HG03039 (cell line): Measurements from ENCODE around the gene FAM111B.
"Not testable (repeated sequence)": the region's sequence is repeated elsewhere in the genome, so short reads cannot be mapped to it uniquely, and the experiment has no call there.

Experiments used
- ATAC-seq: cut with Tn5 transposase; IDR thresholded peaks from one replicate; pipeline ENCODE4 v1.9.1; 2021; ENCODE audit warnings: mild to moderate bottlenecking, moderate library complexity; ENCODE audit not compliant: unreplicated experiment

Gene FAM111B

GRCh38 chr11:59106363-59107336 lies at the start of gene FAM111B:
Gene FAM111B, plus strand, starts transcription at chr11:59107237. Its CDS starts 2,389 bp downstream, at chr11:59109626.
- peak; percentile 70 for ATAC-seq

GRCh38 chr11:59058120-59059033 lies 48.7 kb upstream of the FAM111B start:
- peak; percentile 80 for ATAC-seq

- ATAC-seq = not testable (repeated sequence)
Measured at GRCh38 chr11:59060096-59060495, 46.9 kb upstream of the FAM111B start.

GRCh38 chr11:59062602-59063529 lies 44.2 kb upstream of the FAM111B start:
- no peak for ATAC-seq

GRCh38 chr11:59063996-59064727 lies 42.9 kb upstream of the FAM111B start:
- not testable (repeated sequence) for ATAC-seq

- no peak for ATAC-seq
Measured at GRCh38 chr11:59069087-59069486, 38.0 kb upstream of the FAM111B start.

GRCh38 chr11:59076876-59077571 lies 30.0 kb upstream of the FAM111B start:
- peak; percentile 87 for ATAC-seq

- ATAC-seq = no peak
Measured at GRCh38 chr11:59078435-59078834, 28.6 kb upstream of the FAM111B start.

- ATAC-seq = no peak
Measured at GRCh38 chr11:59079086-59079485, 28.0 kb upstream of the FAM111B start.

- ATAC-seq = not testable (repeated sequence)
Measured at GRCh38 chr11:59080421-59080820, 26.6 kb upstream of the FAM111B start.

GRCh38 chr11:59081430-59082020 lies 25.5 kb upstream of the FAM111B start:
- ATAC-seq = not testable (repeated sequence)

- not testable (repeated sequence) for ATAC-seq
Measured at GRCh38 chr11:59086007-59086406, 21.0 kb upstream of the FAM111B start, which contains the start of gene GLYATL1B. Gene GLYATL1B, plus strand, starts transcription at chr11:59086307. Its CDS starts 0 bp downstream, at chr11:59086307.

- ATAC-seq = no peak
Measured at GRCh38 chr11:59088162-59088561, 18.9 kb upstream of the FAM111B start.

GRCh38 chr11:59093576-59093975 lies 13.5 kb upstream of the FAM111B start:
- not testable (repeated sequence) for ATAC-seq

GRCh38 chr11:59095225-59095624 lies 11.8 kb upstream of the FAM111B start:
- peak; percentile 75 for ATAC-seq

GRCh38 chr11:59095972-59096575 lies 11.0 kb upstream of the FAM111B start:
- not testable (repeated sequence) for ATAC-seq

- no peak for ATAC-seq
Measured at GRCh38 chr11:59097113-59097708, 9.8 kb upstream of the FAM111B start.

- ATAC-seq = peak; percentile 26
Measured at GRCh38 chr11:59097938-59098337, 9.1 kb upstream of the FAM111B start.
